ENCODE results near the gene RNF224. TPM values are rescaled to one million over a fixed set of nuclear protein-coding genes. Genes with fewer than 3 reads are reported as not detected.

The RNF224 gene
- total and polyA plus RNA-seq, 2 of the 13 experiments (the other 11 are each of a cell fraction or from before 2014, with no cell fraction given): 0.09 TPM; not detected in 1

- TF ChIP-seq ZNF512 (CRISPR knock-in tag; IDR thresholded peaks at IDR 0.05): no peak
- peak; percentile 63; the same call in 1 of the 2 replicates for TF ChIP-seq CAMTA2 (CRISPR knock-in tag; IDR thresholded peaks at IDR 0.05; ENCODE audit: borderline replicate concordance)
- TF ChIP-seq ZNF850 (CRISPR knock-in tag; conservative IDR thresholded peaks at IDR 0.05): no peak
- peak; percentile 61; the same call in 1 of the 2 replicates for TF ChIP-seq MXD1 (CRISPR knock-in tag; IDR thresholded peaks at IDR 0.05)
- peak; percentile 30; the same call in 1 of the 2 replicates for TF ChIP-seq TAF1 (CRISPR knock-in tag; IDR thresholded peaks at IDR 0.05)
- TF ChIP-seq MAFG (CRISPR knock-in tag; IDR thresholded peaks at IDR 0.05): no peak
- no peak for TF ChIP-seq PPARG (CRISPR knock-in tag; conservative IDR thresholded peaks at IDR 0.05)
- no peak for TF ChIP-seq TRIM24 (CRISPR knock-in tag; IDR thresholded peaks at IDR 0.05)
- TF ChIP-seq JDP2 (CRISPR knock-in tag; IDR thresholded peaks at IDR 0.05; ENCODE audit: borderline replicate concordance): no peak; the same call in 1 of the 2 replicates
- TF ChIP-seq ZBTB44 (CRISPR knock-in tag; IDR thresholded peaks at IDR 0.05): no peak
- TF ChIP-seq DZIP1 (CRISPR knock-in tag; IDR thresholded peaks at IDR 0.05): no peak; the same call in 1 of the 2 replicates
- peak; percentile 73 for TF ChIP-seq SAP130 (CRISPR knock-in tag; IDR thresholded peaks at IDR 0.05; ENCODE audit: low read depth)
- TF ChIP-seq RARA (CRISPR knock-in tag; IDR thresholded peaks at IDR 0.05): peak; percentile 65
- no peak for TF ChIP-seq CERS6 (CRISPR knock-in tag; IDR thresholded peaks at IDR 0.05)
- TF ChIP-seq ZNF740 (CRISPR knock-in tag; IDR thresholded peaks at IDR 0.05): no peak
- TF ChIP-seq NR1H2 (CRISPR knock-in tag; IDR thresholded peaks at IDR 0.05; ENCODE audit: borderline replicate concordance, low read depth): 0 out of 2 replicates have a peak, but pooled peaks have one; percentile 51
- no peak for TF ChIP-seq ZNF10 (CRISPR knock-in tag; IDR thresholded peaks at IDR 0.05; ENCODE audit: borderline replicate concordance, low read depth)
Observed at GRCh38 chr9:137241490-137242268, 14.4 kb downstream of the RNF224 start (continued).
